GM12874 (cell line): Measurements from ENCODE around the gene TP53AIP1.

ENCODE experiments used
- CTCF ChIP-seq: IDR thresholded peaks from 2 replicates; pipeline ENCODE4 v1.5.1; 2011; ENCODE audit warnings: low read depth, mild to moderate bottlenecking, control low read depth, low read length, moderate library complexity; ENCODE audit not compliant: insufficient read depth

TP53AIP1 gene

GRCh38 chr11:128943428-128943976 lies 831 bp upstream of the TP53AIP1 start:
- TF ChIP-seq CTCF, result no peak

- no peak for TF ChIP-seq CTCF
Measured at GRCh38 chr11:128942272-128942612, 429 bp downstream of the TP53AIP1 start.

GRCh38 chr11:128941573-128942271 lies 949 bp downstream of the TP53AIP1 start:
- TF ChIP-seq CTCF, result no peak

- TF ChIP-seq CTCF, result no peak
Measured at GRCh38 chr11:128941110-128941509, 1.6 kb downstream of the TP53AIP1 start.

- no peak for TF ChIP-seq CTCF
Measured at GRCh38 chr11:128940603-128941002, 2.1 kb downstream of the TP53AIP1 start.

- no peak for TF ChIP-seq CTCF
Measured at GRCh38 chr11:128940156-128940555, 2.5 kb downstream of the TP53AIP1 start.

GRCh38 chr11:128939591-128939990 lies 3.1 kb downstream of the TP53AIP1 start:
- no peak for TF ChIP-seq CTCF
